Activated T-helper 1 cell treated with anti-CD3 and anti-CD28 coated beads, Interleukin-12 subunit alpha, Interleukin-12 subunit beta, Interleukin-2, Interleukin-4 antibody, amounts not matched to agents 30 ng/mL and 10 ng/mL and 1 ng/mL, durations not matched to agents 14 hours and 24 hours and 36 hours (primary cell): ENCODE data around the gene GRIK4. TPM values are rescaled to one million over a fixed set of nuclear protein-coding genes. Genes with fewer than 3 reads are reported as not detected.

Experiments used
- DNase-seq: peaks from one replicate; pipeline ENCODE4 v3.0.0; 2021; ENCODE audit warnings: low spot score
- H3K27ac Mint-ChIP-seq: one replicate; pipeline ENCODE4 v1.8.0; 2021; ENCODE audit warnings: mild to moderate bottlenecking, mixed read lengths
- H3K27me3 Mint-ChIP-seq: one replicate; pipeline ENCODE4 v1.8.0; 2022; ENCODE audit warnings: mild to moderate bottlenecking, moderate library complexity, mixed read lengths; ENCODE audit not compliant: insufficient read depth
- H3K36me3 Mint-ChIP-seq: one replicate; pipeline ENCODE4 v1.8.0; 2021; ENCODE audit warnings: low read depth, mixed read lengths
- H3K4me1 Mint-ChIP-seq: one replicate; pipeline ENCODE4 v1.8.0; 2021; ENCODE audit warnings: low read depth, mixed read lengths
- H3K4me3 Mint-ChIP-seq: one replicate; pipeline ENCODE4 v1.8.0; 2021; ENCODE audit warnings: mild to moderate bottlenecking, moderate library complexity, mixed read lengths
- H3K9me3 Mint-ChIP-seq: one replicate; pipeline ENCODE4 v1.8.0; 2021; ENCODE audit warnings: mixed read lengths
- intact Hi-C: fragments of 100-400 bp; cut with micrococcal nuclease; formaldehyde crosslinking; loops from one replicate; pipeline ENCODE4 v1.15.1; 2024
- total RNA-seq: library from RNA; stranded (reverse); gene quantifications from 2 replicates; pipeline ENCODE4 v1.2.3, GENCODE V29; 2022

Gene GRIK4
- total RNA-seq, 1 donor from 2014 or later, result 0.16 TPM

DNA sequence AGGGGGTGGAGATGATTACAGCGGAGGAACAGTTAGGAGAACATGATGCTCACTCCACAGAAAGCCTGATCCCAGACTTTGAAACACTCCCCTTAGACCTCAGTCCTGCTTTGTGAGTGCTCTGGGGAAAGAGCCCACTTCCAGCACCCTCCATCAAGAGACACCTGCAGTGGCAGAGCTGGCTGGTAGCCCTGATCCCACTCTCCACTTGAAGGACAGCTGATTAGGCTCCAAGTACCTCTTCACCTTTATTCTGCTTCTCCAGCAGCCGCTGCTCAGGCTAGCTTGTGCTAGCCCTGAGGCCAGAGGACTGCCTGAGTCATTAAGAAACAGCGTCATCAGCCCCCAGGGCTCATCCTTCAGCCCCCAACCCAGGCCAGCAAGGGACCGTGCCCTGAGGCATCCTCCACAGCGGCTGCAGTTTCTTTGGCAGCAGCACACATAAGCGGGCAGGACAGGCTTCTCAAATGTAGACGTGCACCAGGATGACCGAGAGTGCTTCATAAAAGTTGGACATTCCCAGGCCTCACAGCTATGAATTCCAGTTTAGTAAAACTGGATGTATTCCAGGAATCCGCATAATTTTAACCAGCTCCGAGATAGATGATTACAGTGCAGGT, 366.3 kb downstream of the GRIK4 start:
- no peaks in the 10 kb centered on the region for H3K4me1 Mint-ChIP-seq
- no peak for DNase-seq
- intact Hi-C loops, result no loop called here
- no peak overlapping the region for H3K4me3 Mint-ChIP-seq
- peaks cover 8% of the 10 kb centered on the region for H3K27me3 Mint-ChIP-seq
- no peak overlapping the region for H3K27ac Mint-ChIP-seq
- H3K9me3 Mint-ChIP-seq, result peaks cover 4% of the 10 kb centered on the region
- H3K36me3 Mint-ChIP-seq, result no peaks in the 10 kb centered on the region

DNA sequence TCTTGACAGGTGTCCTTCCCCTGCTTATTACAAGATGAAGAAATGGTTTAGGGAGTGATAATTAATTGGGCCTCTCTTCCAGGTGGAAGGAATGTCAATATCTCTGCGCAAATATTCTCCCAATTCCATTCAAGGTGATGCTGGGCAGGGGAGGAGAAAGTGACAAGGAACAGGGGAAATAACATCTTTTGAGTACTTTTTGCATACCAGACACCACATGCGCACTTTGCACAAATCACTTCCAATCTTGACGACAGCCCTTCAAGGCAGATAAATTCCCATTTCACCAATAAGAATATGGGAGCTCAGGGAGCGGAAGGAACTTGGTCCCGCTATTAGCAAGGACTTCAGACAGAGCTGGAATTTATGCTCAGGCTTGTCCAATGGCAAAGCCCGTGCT, 367.2 kb downstream of the GRIK4 start:
- Mint-ChIP-seq H3K9me3 (peaks cover 4% of the 10 kb centered on the region), H3K27me3 (peaks cover 6% of the 10 kb centered on the region)
- intact Hi-C loops, result no loop called here

DNA sequence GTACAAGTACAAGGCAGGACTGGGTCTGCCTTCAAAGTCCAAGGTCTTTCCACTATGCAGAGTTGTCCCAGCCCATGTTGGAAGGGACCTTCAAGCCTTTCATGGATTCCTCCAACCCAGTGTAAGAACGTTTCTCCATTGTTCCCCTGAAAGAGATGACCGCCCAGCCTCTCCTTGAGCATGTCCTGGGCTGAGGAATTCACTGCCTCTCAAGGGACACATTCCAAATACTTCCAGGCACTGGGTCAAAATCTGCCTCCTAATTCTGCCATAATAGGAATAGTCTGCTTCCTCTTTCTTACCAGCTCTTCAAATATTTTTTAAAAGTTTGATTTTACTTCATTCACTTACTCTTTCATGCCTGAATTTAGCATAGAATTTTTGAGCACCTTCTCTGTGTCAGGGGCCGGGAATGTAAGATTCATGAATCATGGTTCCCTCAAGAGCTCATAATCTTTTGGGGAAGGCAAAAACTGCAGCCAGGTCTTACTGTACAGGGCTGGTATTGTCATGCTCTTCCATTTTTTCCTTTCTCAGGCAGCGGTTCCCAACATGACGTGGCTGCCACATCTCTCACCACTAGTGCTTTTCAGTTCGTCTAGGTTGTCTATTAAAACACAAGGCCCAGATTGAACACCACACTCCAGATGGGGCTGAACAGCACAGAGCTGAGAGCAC, 369.1 kb downstream of the GRIK4 start:
- Mint-ChIP-seq H3K4me1 (no peaks in the 10 kb centered on the region), H3K9me3 (peaks cover 4% of the 10 kb centered on the region), H3K4me3 (no peak overlapping the region), H3K36me3 (no peaks in the 10 kb centered on the region), H3K27me3 (peaks cover 6% of the 10 kb centered on the region), H3K27ac (no peak overlapping the region)
- intact Hi-C loops, result no loop called here
- DNase-seq, result no peak

More for the DNA sequence above, 367.2 kb downstream of the GRIK4 start:
- no peak overlapping the region for H3K27ac Mint-ChIP-seq
- H3K36me3 Mint-ChIP-seq, result no peaks in the 10 kb centered on the region
- no peak overlapping the region for H3K4me3 Mint-ChIP-seq
- DNase-seq, result no peak
- H3K4me1 Mint-ChIP-seq, result no peaks in the 10 kb centered on the region

DNA sequence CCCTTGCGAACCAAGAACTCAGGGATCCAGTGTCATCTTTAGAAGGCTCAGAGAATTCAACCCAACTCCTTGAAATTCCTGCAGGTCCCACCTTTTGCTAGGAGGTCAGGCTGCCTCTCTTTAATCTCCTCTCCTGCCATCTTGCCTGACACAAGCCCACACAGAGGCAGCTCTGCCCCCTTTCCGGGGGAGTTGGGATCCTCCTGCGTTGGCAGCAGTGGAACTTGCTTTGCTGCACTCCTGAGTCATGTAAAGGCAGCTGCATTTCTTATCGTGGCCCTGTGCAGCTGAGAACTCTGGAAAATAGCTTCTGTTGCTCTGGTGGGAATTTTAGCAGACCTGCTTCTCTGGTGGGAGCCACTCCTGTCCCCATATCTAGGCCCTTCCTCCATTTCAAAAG, 370.0 kb downstream of the GRIK4 start:
- Mint-ChIP-seq H3K36me3 (no peaks in the 10 kb centered on the region), H3K27ac (no peak overlapping the region), H3K4me1 (no peaks in the 10 kb centered on the region), H3K27me3 (peaks cover 6% of the 10 kb centered on the region), H3K4me3 (no peak overlapping the region), H3K9me3 (no peaks in the 10 kb centered on the region)
- intact Hi-C loops, result no loop called here
- no peak for DNase-seq

DNA sequence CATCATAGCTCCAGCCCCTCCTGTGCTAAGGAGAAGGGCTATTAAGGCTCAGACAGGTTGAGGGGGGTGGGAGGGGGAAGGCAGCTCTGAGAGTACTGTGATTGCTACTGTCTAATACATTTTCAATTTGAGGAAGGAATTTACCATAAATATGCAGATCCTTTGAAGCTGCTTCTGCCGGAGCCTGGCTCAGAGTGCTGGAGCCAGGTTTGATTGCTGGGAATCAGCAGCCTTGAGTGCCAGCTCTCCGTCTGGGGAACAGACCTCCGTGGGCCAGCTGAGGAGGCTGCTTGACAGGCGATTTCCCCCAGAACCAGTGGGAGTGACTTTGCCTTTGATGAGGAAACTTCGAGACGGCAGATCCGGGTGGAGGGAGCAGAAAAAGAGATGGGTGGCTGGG, 370.6 kb downstream of the GRIK4 start:
- intact Hi-C loops, result no loop called here
- Mint-ChIP-seq H3K9me3 (no peaks in the 10 kb centered on the region), H3K27me3 (peaks cover 6% of the 10 kb centered on the region), H3K27ac (no peak overlapping the region), H3K4me3 (no peak overlapping the region), H3K36me3 (no peaks in the 10 kb centered on the region), H3K4me1 (no peaks in the 10 kb centered on the region)
- DNase-seq, result no peak

DNA sequence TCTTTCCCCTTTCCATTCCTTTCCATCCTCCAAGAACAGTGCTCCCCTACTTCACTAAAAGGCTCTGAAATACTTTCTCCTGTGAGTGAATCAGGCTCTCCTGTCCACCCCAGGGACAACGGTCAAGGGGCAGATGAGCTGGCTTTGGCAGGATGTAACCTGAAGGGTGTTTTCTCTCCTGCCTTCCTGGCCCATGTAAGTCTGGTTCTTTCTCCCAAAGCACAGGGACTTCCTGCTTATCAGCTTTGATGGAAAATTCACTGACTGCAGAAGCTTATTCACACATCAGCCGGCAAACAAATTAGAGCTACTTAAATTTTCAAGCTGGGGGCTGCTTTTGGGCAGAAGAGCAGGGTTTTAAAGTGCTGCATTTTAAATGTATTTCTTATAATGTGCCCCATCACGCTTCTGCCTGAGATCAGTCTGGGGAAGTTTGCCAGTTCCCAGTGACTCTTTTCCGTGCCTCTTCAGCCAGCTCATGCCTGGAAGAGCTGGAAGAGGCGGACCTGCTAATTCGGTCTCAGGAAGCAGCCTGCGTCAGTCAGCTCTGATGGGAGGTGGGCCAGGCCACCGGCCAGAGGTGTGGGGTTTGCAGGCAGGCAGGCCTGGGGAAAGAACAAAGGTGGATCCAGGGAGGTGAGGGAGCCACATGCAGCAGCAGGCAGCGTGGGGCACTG, 372.0 kb downstream of the GRIK4 start:
- H3K4me3 Mint-ChIP-seq, result no peak overlapping the region
- no peaks in the 10 kb centered on the region for H3K9me3 Mint-ChIP-seq
- H3K27me3 Mint-ChIP-seq, result peaks cover 6% of the 10 kb centered on the region
- H3K4me1 Mint-ChIP-seq, result no peaks in the 10 kb centered on the region
- no peak for DNase-seq
- intact Hi-C loops, result no loop called here
- no peaks in the 10 kb centered on the region for H3K36me3 Mint-ChIP-seq
- no peak overlapping the region for H3K27ac Mint-ChIP-seq

DNA sequence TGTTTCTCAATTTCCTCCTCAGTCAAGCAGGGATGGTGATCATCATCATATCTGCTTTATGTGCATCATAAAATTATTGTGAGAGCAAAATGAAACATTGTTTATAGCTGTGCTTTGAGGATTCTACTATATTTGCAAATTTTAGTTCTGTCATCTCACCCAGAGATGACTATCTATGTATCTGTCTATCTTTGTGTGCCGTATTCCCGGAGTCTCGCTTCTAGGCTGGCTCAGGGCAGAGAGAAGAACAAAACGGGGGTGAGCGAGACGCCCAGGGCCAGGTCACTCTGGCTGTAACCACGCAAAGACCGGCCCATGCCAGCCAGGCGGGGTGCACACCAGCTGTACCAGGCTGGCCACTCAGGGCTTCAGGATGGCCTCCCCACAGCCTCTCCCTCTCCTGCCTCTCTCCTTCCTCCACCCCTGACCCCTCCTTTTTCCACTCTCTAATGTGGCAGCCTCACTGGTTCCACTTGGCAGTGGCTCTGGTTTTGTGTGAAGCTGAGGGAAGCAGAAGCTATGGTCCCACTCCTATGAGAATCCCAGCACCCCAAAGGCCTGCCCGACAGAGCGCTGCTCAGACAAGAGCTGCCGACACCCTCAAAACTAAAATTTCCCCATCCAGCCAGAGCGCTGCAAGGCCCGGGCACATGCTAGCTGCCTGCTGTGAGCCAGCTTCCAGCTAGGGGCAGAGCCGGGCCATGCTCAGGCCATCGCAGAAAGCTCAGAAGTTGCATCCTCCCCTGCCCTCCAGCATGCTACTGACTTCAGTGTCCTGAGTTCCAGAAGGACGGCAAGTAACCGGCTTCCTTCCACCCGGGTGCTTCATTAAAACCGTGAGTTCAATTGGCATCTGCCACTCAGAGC, 372.8 kb downstream of the GRIK4 start:
- no peaks in the 10 kb centered on the region for H3K4me1 Mint-ChIP-seq
- no peaks in the 10 kb centered on the region for H3K9me3 Mint-ChIP-seq
- H3K27ac Mint-ChIP-seq, result no peak overlapping the region

DNA sequence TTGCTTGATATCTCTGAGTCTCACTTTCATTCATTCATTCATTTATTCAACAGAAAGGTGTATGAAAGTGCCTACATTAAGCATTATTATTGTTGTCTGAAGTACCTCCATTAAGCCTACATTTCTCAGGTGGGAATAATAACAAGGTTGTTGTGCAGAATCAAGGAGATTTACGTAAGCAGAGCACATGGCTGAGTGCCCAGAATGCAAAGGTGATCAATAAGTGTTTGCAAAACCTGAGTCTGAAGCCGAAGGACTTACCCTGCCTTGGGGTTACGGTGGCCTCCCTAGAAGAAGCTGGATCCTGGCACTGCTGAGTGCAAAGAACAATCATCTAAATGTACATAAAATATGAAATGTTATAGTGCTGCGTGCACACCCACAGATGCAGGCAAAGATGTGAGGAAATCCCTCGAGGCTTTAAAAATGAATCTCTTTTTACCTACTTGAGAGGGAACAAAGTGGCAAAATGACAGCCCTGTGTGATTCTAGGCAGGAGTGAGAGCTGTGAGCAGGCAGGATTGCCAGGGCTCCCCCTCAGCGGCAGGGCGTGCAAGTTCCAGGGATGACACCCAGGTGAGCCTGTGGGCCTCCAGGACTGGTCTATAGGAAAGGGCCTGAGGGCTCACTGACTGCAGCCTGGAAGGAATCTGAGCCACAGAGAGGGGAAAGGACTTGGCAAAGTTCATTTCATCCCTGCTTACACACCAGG, 379.2 kb downstream of the GRIK4 start:
- Mint-ChIP-seq H3K36me3 (no peaks in the 10 kb centered on the region), H3K4me3 (no peak overlapping the region), H3K27ac (no peak overlapping the region), H3K4me1 (no peaks in the 10 kb centered on the region), H3K27me3 (peaks cover 4% of the 10 kb centered on the region), H3K9me3 (no peaks in the 10 kb centered on the region)
- DNase-seq, result no peak
- intact Hi-C loops, result no loop called here

More for the DNA sequence above, 372.8 kb downstream of the GRIK4 start:
- no peak overlapping the region for H3K4me3 Mint-ChIP-seq
- intact Hi-C loops, result no loop called here
- peaks cover 6% of the 10 kb centered on the region for H3K27me3 Mint-ChIP-seq
- H3K36me3 Mint-ChIP-seq, result no peaks in the 10 kb centered on the region
- DNase-seq, result no peak

DNA sequence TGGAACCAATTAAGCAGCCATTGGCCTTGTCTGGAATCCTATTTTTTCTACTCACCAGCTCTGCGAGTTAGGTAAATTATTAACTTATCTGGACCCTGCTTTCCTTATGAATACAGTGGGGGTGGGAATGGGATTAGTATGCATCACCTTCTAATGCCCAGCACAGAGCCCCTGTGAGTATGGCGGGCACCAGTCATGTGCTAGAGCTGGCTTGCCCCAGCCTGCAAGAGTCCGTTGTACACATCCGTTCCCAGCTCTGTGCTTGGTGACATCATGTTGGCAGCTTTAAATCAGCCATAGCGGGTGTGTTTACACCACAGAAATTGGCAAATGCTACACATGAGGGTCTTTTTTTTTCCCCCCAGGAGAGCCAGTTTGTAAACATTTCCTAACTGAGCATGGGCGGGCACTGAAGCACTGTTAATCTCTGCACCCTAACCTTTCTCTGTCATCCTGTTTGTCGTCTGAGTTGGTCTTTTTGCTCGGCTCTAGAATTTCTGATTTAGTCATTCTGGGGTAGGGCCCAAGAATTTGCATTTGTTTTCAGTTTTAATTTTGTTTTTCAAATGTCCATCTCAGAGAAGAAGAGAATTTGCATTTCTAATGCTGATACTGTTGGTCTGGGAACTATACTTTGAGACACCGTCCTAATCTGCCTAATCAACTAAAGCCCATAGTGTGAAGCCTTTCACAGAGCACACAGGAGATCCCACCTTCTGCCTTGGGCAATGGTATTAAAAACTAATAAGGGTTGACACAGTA, 382.1 kb downstream of the GRIK4 start:
- no peak overlapping the region for H3K27ac Mint-ChIP-seq
- H3K4me3 Mint-ChIP-seq, result no peak overlapping the region
- intact Hi-C loops, result no loop called here
- DNase-seq, result no peak
- no peaks in the 10 kb centered on the region for H3K4me1 Mint-ChIP-seq
- H3K9me3 Mint-ChIP-seq, result no peaks in the 10 kb centered on the region
- no peaks in the 10 kb centered on the region for H3K36me3 Mint-ChIP-seq
- peaks cover 4% of the 10 kb centered on the region for H3K27me3 Mint-ChIP-seq

DNA sequence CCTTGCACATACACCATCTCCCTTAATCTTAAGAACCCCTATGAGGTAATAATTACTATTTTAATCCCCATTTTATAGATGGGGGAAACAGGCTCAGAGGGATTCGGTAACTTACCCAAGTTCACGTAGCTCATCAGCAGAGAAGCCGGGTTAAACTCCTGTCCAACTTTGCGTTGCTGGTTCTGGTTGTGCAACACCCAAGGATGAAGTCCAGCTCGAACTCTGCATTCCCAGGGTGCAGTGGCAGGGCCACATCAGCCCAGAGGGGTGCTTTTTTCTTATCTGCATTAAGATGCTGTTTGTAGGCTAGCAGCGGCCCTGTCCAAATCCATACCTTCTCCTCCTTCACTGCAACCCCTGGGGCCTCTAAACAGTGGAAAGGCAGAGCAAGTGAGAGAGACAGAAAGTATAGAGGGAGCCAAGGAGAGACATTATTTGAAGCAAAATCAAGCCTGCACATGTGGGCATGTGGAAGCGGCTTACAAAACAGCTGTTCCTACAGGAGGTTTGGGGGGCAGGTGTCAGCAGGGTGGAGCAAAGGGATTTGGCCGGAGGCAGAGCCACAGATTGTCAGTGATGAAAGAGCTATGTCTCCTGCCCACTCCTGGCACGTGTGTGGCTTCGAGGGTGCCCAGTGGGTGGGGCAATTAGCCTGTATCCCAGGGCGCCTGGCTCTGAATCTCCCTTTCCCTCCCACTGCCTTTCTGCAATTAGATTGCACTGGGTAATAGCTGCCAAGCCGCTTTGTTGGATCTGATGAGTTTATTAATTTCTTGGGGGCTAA, 382.8 kb downstream of the GRIK4 start:
- intact Hi-C loops, result no loop called here
- no peak for DNase-seq
- H3K27ac Mint-ChIP-seq, result no peak overlapping the region
- no peaks in the 10 kb centered on the region for H3K4me1 Mint-ChIP-seq
- peaks cover 4% of the 10 kb centered on the region for H3K27me3 Mint-ChIP-seq
- H3K36me3 Mint-ChIP-seq, result no peaks in the 10 kb centered on the region
- no peak overlapping the region for H3K4me3 Mint-ChIP-seq
- H3K9me3 Mint-ChIP-seq, result no peaks in the 10 kb centered on the region

DNA sequence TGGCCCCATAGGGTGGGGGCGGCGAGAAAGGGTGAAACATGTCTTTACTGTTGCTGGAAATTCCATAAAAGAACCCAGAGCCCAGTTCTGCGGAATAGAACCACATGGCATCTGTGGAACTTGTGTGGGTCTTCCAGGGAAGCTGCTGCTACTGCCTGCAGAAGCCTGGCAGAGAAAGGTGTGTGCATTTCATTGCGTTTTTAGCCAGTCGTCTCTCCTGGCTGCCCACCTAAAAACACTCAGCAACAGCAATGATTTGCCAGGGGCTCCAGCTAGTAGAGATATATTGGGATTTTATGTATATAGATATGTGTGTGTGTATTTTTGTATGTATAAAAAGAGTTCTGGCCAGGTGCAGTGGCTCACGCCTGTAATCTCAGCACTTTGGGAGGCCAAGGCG, 385.1 kb downstream of the GRIK4 start:
- intact Hi-C loops, result no loop called here
- H3K4me3 Mint-ChIP-seq, result no peak overlapping the region
- no peak overlapping the region for H3K27ac Mint-ChIP-seq
- no peaks in the 10 kb centered on the region for H3K4me1 Mint-ChIP-seq
- no peaks in the 10 kb centered on the region for H3K9me3 Mint-ChIP-seq
- H3K27me3 Mint-ChIP-seq, result peaks cover 5% of the 10 kb centered on the region
- DNase-seq, result no peak
- no peaks in the 10 kb centered on the region for H3K36me3 Mint-ChIP-seq
